KG1 (cell line): ENCODE measurements around the gene FZD10.

Experiments used
- DNase-seq: peaks from one replicate; lab custom pipeline; 2025; lab: John Stamatoyannopoulos, UW

Gene FZD10

GRCh38 chr12:130179621-130180020 is 17.4 kb downstream of the FZD10 start:
- no peak for DNase-seq

GRCh38 chr12:130181211-130181610 is 18.9 kb downstream of the FZD10 start:
- DNase-seq, result no peak

GRCh38 chr12:130183585-130184370 is 21.5 kb downstream of the FZD10 start:
- no peak for DNase-seq

GRCh38 chr12:130184404-130185090 is 22.3 kb downstream of the FZD10 start:
- DNase-seq, result no peak

- DNase-seq, result no peak
Measured at GRCh38 chr12:130185455-130186391, 23.5 kb downstream of the FZD10 start.

GRCh38 chr12:130186651-130187268 is 24.5 kb downstream of the FZD10 start:
- no peak for DNase-seq

- no peak for DNase-seq
Measured at GRCh38 chr12:130192642-130193345, 30.5 kb downstream of the FZD10 start.

GRCh38 chr12:130194154-130194553 is 31.9 kb downstream of the FZD10 start:
- DNase-seq, result no peak

- DNase-seq, result no peak
Measured at GRCh38 chr12:130195369-130195768, 33.1 kb downstream of the FZD10 start.

GRCh38 chr12:130195776-130196175 is 33.5 kb downstream of the FZD10 start:
- no peak for DNase-seq

GRCh38 chr12:130196827-130197226 is 34.6 kb downstream of the FZD10 start:
- DNase-seq, result no peak

GRCh38 chr12:130198026-130198662 is 35.9 kb downstream of the FZD10 start:
- no peak for DNase-seq

GRCh38 chr12:130198663-130199060 is 36.4 kb downstream of the FZD10 start:
- DNase-seq, result no peak

GRCh38 chr12:130199581-130200390 is 37.5 kb downstream of the FZD10 start:
- DNase-seq, result no peak

- DNase-seq, result no peak
Measured at GRCh38 chr12:130200445-130200844, 38.2 kb downstream of the FZD10 start.

GRCh38 chr12:130201037-130201436 is 38.8 kb downstream of the FZD10 start:
- DNase-seq, result no peak

GRCh38 chr12:130202201-130202600 is 39.9 kb downstream of the FZD10 start:
- DNase-seq, result no peak

GRCh38 chr12:130203151-130203550 is 40.9 kb downstream of the FZD10 start:
- DNase-seq, result no peak

GRCh38 chr12:130204541-130204953 is 42.3 kb downstream of the FZD10 start:
- DNase-seq, result no peak

GRCh38 chr12:130205495-130205894 is 43.2 kb downstream of the FZD10 start:
- no peak for DNase-seq
